ENCODE results near the gene CARD16. TPM values are rescaled to one million over a fixed set of nuclear protein-coding genes. Genes with fewer than 3 reads are reported as not detected.

The CARD16 gene
- total and polyA plus RNA-seq, 12 donors, result 4.8 to 31.7 (median 8.0) TPM

DNA sequence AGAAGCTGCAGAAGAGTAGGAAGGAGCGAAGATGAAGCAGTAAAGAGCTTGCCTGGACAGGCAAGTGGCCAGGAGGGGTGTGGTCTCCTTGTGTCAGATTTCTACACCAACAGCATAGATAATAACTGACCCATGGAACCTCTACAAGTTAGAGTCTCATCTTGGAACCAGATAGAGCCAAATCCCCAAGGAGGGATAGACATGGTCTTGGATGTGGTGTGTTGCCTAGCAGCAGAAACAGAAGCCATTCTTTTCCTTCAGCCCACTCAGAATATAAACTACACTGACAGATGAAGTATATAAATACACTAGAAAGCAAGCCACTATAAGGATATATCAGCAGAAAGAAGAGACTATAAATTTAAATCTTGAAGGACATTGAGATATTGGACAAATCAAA lies 4.3 kb upstream of the CARD16 start:
- intact Hi-C loops (cut with DNase I), result no loop called here
- no peak for ATAC-seq
- Histone ChIP-seq H3K27me3 (no peaks in the 10 kb centered on the region), H3K36me3 (no peaks in the 10 kb centered on the region), H3K4me3 (no peak overlapping the region), H3K9me3 (no peaks in the 10 kb centered on the region), H3K27ac (no peak overlapping the region), H3K4me1 (peaks cover 0 to 25% (median 6%) of the 10 kb centered on the region in 9 donors)
- no peak for DNase-seq
- 95 to 100% methylated on average over 1 of the region's 1 CpG for WGBS, 2 donors
- no peak for TF ChIP-seq CTCF (IDR thresholded peaks at IDR 0.05)

DNA sequence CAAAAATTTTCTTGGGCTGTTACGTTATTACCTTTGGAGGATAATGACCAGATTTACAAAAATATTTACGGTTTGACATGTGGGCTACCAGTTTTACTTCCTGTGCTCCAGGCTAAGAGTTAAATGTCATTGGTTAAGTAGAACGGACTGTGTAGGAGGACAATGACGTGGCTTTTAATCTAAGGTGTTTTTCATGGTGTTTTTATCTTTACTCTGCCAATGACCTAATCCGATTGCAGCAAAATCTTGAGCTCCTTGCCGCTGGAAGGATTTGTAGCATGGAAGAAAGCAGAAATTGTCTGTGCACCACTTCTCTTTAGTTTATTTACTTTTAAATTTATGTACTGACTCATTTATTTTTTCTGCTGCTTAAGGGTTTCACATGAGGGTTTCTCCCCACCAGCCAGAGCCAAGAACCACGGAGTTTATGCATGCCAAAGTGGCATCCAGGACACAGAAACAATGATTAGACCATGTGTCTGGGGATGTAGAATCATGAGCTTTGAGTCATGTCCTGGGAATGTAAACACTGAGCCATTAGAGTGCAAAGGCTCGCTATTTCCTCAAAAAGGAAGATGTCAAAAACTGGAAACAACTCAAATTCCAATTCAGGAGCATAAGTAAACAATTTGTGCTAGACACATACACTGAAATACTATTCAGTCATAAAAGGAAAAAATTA lies 1.9 kb upstream of the CARD16 start:
- ATAC-seq (peak in 4 of 8 donors; percentile 32 to 80 (median 54)), DNase-seq (no peak)
- no peak for TF ChIP-seq CTCF (IDR thresholded peaks at IDR 0.05)
- Histone ChIP-seq H3K36me3 (no peaks in the 10 kb centered on the region), H3K4me3 (no peak overlapping the region), H3K9me3 (no peaks in the 10 kb centered on the region), H3K27ac (peak overlapping the region in 1 of 10 donors; percentile 53), H3K4me1 (peaks cover 0 to 39% (median 6%) of the 10 kb centered on the region in 9 donors), H3K27me3 (no peaks in the 10 kb centered on the region)
- intact Hi-C loops (cut with DNase I), result no loop called here
- 59 to 70% methylated on average over 8 of the region's 8 CpGs for WGBS, 2 donors

DNA sequence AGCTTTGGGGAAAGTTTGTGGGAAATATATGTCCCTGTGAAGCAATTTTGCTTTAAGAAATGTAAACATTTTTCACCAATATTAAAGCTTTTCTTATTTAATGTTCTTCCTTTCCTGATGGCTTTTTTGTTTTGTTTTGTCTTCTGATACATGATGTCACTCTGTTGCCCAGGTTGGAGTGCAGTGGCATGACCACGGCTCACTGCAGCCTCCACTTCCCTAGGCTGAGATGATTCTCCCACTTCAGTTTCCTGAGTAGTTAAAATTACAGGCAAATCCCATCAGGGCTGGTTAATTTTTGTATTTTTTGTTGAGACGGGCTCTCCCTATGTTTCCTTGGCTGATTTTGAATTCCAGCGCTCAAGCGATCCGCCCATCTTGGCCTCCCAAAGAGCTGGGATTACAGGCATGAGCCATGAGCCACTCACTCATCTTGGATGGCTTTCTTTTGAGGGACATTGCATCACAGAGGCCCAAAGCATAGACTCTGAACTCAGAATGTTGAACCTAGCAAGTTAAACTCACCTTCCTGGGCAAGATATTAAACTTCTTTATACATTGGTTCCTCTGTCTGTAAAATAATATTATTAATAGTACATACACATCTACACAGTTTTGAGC lies 651 bp upstream of the CARD16 start:
- Histone ChIP-seq H3K27ac (peak overlapping the region in 9 of 10 donors; percentile 19 to 93 (median 74)), H3K4me1 (peaks cover 0 to 45% (median 6%) of the 10 kb centered on the region in 9 donors), H3K4me3 (peak overlapping the region in 8 of 10 donors; percentile 40 to 59 (median 51)), H3K9me3 (no peaks in the 10 kb centered on the region), H3K36me3 (peaks cover 0 to 10% (median 0%) of the 10 kb centered on the region in 9 donors), H3K27me3 (no peaks in the 10 kb centered on the region)
- no peak for DNase-seq
- intact Hi-C loops (cut with DNase I), result no loop called here
- no peak for ATAC-seq
- 79 to 83% methylated on average over 5 of the region's 5 CpGs for WGBS, 2 donors
- TF ChIP-seq CTCF (IDR thresholded peaks at IDR 0.05), result no peak

- intact Hi-C loops (cut with DNase I), result no loop called here
- Histone ChIP-seq H3K27ac (no peak overlapping the region), H3K4me1 (peaks cover 0 to 41% (median 6%) of the 10 kb centered on the region in 9 donors), H3K9me3 (no peaks in the 10 kb centered on the region), H3K27me3 (no peaks in the 10 kb centered on the region), H3K4me3 (peak overlapping the region in 3 of 10 donors; percentile 50 to 59 (median 59)), H3K36me3 (peaks cover 0 to 28% (median 0%) of the 10 kb centered on the region in 9 donors)
- 93 to 98% methylated on average over 3 of the region's 3 CpGs for WGBS, 2 donors
- DNase-seq (no peak), ATAC-seq (no peak)
- no peak for TF ChIP-seq CTCF (IDR thresholded peaks at IDR 0.05)
These were observed 3.0 kb downstream of the CARD16 start for GRCh38 chr11:105042178-105042577.

Data from heart right ventricle (tissue), 16 donors.